ENCODE data around the gene SLIT3. TPM values are rescaled to one million over a fixed set of nuclear protein-coding genes. Genes with fewer than 3 reads are reported as not detected.

SLIT3 gene
- total RNA-seq, 1 donor from 2014 or later = 16.6 TPM

DNA sequence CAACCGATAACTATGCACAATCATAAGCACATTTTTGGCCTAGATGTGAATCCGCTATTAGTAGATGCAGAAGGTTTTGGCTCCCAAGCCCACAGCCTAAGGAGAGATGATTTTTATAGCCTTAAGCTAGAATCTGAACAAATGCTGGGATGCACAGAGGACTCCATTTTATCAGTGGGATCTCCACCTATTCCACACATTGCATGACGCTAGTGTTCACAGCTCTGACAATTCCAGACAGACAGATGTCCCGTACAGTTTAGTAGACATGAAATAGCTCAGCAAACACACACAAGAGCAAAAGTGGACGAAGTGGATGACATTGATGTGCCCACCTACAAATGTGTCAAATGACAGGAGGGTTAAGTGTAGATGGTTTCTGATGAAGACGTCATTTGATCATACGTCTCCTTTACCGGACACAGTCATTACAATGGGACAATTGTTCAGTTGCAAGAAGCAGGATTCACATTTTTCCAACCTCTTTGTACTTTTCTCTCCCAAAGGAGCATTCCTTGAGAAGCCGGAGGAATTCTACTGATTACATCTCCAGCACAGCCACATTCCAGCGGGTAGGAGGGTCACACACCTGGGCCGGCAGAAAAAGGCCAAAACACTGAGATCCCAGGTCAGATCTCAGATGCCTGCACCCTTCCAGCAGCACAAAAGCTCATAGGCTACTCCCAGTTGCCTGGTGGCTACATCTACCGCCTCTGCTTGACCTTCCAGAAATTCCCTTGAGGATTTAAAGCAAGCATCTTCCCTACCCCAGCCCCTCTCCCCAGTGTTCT is 202.4 kb downstream of the SLIT3 start:
- intact Hi-C loops (cut with DNase I) = no loop called here
- DNase-seq (ENCODE audit: low spot score) = no peak

DNA sequence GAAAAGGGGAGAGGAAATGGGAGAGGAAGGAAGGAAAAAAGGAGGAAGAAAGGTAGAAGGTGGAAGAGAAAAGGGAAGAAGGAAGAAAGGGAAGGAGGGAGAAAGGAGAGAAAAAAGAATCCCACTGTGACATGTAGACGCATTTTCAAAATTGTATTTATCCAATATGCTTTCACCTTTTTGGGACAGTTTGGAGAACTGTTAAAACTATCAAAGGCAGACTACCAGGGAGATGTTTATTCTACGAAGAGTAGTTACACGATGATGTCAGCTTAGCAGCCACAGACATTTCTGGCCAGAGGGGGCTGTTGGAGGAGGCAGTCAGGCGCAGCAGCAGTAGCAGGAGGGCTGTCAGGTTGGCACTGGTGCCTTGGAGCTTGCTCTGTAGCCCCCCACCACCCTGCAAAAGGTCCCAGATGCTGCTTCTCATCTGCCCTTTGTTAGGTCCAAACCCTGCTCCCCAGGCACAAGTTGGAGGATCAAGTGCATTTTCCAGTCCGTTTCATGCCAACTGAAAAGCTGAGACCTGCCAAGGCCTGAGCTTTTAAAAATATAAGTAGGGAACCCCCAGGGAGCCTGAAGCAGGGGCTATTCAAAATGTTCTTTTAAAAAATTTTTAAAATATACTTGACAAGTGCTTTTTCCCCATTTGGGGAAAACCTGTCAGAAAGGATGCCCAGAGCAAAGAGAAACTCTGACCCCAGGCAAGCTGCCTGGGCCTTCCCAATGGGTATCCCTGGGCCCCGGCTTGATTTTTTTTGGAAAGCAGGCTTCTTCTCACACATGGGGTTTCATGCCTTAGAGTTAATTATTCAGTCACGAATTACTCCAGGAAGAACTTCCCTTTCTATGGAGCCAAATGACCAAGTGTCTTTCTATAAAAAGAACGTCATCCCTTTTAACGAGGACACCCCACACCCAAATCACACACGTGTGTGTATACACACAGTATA is 203.3 kb downstream of the SLIT3 start:
- intact Hi-C loops (cut with DNase I) = no loop called here
- DNase-seq (ENCODE audit: low spot score) = no peak

GRCh38 chr5:169095976-169096375 is 205.0 kb downstream of the SLIT3 start:
- intact Hi-C loops (cut with DNase I) = no loop called here
- no peak for DNase-seq (ENCODE audit: low spot score)

- no peak for DNase-seq (ENCODE audit: low spot score)
- intact Hi-C loops (cut with DNase I) = no loop called here
Observed at GRCh38 chr5:169095410-169095960, 205.5 kb downstream of the SLIT3 start.

DNA sequence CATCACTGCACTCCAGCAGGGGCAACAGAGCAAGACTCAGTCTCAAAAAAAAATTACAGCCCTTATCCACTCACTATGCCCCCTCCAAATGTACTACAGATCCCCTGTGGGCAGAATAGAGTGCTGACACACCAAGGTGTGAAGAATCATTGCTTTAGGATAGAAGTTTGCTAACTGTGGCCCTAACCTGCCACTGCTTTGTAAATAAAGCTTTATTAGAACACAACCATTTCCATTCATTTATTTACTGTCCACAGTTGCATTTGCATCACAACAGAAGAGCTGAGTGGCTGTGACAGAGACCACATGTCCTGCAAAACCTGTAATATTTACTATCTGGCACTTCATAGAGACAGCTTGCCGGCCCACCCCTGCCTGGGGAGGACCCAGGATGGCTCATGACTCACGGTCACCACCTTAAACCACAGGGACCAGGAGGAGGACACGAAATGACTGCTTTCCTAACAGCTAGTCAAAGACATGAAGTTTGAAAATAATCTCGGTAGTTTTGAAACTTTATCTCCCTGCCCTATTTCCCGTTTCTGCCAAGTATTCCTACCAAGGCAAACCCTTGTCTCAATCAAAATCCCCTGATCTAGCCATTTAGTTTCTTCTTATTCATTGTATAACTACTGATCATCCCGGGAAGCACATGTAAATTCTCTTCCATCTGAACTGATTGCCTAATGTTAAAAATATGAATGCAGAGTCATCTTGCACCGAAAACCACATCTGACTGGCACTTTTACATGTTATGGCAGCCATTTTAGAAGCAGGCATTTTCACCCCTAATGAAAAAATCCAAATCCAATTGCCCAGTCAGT is 206.1 kb downstream of the SLIT3 start:
- no peak for DNase-seq (ENCODE audit: low spot score)
- intact Hi-C loops (cut with DNase I) = no loop called here

GRCh38 chr5:169091396-169091980 is 209.5 kb downstream of the SLIT3 start:
- DNase-seq (ENCODE audit: low spot score) = no peak
- intact Hi-C loops (cut with DNase I) = no loop called here

DNA sequence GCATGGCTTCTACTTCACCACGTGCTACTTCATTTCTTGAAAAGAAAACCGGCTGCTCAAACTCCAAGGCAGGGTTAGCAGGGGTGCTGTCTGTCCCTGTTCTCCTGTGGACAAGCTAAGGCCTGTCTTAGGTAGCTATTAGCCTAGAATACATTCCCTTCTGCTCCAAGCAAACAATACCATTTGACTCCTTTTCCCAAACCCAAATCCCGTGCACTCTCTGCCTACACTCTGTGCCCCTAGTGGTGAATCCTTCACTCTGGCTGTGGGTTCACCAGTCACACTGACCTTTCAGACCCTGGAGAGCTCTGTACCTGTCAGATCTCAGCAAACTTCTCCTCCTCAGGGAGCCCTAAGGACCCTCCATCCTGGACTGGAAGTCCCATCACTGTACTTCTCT is 211.6 kb downstream of the SLIT3 start:
- no peak for DNase-seq (ENCODE audit: low spot score)
- intact Hi-C loops (cut with DNase I) = no loop called here

DNA sequence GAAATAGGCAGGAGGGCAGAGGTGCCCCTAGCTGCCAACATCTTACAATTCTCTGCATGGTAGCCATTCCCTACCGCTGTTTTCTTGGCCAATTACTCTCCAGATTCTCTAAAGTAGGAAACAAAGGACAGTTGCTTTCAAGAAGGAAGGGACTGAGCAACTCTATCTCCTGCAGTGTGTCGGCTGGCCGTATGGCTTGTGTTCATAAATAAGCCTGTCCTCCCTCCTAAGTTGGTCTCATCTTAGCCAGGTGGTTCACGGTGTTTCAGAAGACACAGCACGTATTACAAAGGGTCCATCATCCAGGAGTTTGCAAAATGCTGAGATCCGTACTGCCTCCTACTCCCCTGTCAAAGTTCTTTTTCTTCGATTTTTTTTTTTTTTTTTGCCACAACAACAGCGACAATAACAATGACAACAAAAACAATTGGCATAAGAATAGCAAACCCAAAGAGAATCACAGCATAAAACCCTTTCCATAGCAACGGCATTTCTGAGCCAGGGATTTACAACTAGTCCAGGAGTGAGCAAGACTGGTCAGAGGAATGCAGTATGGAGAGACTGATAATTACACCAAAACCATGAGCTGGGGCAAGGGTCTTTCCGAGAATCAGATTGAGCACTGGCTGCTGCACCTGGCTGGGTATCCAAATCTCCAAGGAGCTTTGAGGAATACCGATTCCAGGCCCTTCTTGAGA is 212.8 kb downstream of the SLIT3 start:
- intact Hi-C loops (cut with DNase I) = no loop called here
- DNase-seq (ENCODE audit: low spot score) = no peak

GRCh38 chr5:169085636-169086035 is 215.3 kb downstream of the SLIT3 start:
- intact Hi-C loops (cut with DNase I) = no loop called here
- no peak for DNase-seq (ENCODE audit: low spot score)

DNA sequence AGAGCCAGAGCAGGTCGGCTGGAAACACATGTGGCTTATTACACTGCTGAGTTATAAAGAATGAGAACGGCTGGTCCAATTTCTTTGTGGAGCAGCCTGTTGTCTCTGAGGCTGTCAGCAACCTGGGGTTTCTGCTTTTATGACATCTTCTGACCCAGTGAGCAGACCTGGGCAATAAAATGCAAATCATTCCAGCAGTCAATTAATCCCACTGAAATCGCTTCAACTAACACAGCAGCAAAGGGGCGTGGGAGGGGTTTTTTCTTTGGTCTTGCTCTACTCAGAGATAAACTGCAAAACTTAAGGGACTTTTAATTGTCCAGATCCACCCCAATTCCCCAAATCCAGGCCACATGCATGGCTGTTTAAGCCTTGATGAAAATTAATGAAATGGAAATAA is 215.7 kb downstream of the SLIT3 start:
- DNase-seq (ENCODE audit: low spot score) = no peak
- intact Hi-C loops (cut with DNase I) = no loop called here

DNA sequence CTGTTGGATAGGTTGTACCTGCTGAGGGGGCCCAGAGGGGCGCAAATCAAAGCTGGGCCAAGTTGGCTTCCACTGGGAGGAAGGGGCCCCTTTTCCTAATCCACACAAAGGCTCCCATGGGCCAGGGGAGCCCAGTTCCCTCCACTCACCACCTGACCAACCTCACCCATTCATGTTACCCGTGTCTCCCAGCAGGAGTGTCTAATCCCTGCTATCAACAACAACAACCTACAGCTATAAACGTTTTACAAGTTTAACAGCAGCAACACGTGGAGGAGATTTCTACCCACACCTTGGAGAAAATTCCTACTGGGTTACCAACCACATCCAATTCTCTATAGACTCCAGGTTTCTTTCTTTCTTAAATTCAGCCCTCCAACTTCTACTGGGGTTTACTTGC is 216.2 kb downstream of the SLIT3 start:
- intact Hi-C loops (cut with DNase I) = no loop called here
- no peak for DNase-seq (ENCODE audit: low spot score)

DNA sequence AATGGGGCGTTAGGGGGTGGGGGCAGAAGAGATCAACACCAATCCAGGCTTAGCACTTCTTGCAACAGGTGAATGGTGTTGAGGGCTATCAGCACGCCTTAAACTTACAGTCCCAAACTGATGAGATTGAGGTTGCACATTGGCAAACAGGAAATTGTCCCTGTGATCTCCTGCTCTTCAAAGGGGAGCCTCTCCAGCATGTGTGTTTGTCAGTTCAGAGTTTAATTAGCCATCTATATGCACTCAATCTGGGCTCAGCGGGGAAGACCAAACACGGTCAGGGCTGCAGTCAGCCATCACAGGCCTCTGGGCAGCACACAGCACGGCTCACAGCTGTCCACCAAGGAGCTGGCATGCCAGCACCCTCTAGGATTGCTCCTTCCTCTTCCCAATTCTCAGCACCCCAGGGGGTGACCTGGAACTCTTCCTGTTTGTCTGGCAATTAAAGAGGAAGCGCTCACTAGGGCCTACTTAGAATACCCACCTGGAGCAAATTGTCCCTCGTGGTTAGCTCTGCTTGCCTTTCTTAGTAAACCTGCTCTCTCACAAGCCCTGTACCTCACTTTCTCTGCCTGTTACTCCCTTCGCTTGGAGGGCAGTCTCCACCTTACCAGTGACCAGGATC is 217.4 kb downstream of the SLIT3 start:
- intact Hi-C loops (cut with DNase I) = no loop called here
- no peak for DNase-seq (ENCODE audit: low spot score)

GRCh38 chr5:169081000-169081724 is 219.8 kb downstream of the SLIT3 start:
- intact Hi-C loops (cut with DNase I) = no loop called here
- no peak for DNase-seq (ENCODE audit: low spot score)

- DNase-seq (ENCODE audit: low spot score) = no peak
- intact Hi-C loops (cut with DNase I) = no loop called here
Observed at GRCh38 chr5:169080448-169080911, 220.5 kb downstream of the SLIT3 start.

DNA sequence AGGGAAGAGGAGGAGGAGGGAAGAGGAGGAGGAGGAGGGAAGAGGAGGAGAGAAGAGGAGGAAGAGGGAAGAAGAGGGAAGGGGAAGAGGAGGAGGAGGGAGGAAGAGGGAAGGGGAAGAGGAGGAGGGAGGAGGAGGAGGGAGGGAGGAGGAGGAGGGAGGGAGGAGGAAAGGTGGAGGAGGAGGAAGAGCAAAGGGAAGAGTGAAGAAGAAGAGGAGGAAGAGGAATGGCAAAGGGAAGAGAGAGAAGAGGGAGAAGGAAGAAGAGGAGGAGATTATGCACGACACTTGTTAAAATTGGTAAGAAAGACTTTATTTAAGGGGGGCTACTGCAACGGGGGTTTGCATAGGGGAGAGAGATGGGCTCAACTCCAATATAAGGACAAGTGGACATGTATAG is 221.2 kb downstream of the SLIT3 start:
- intact Hi-C loops (cut with DNase I) = no loop called here
- no peak for DNase-seq (ENCODE audit: low spot score)

DNA sequence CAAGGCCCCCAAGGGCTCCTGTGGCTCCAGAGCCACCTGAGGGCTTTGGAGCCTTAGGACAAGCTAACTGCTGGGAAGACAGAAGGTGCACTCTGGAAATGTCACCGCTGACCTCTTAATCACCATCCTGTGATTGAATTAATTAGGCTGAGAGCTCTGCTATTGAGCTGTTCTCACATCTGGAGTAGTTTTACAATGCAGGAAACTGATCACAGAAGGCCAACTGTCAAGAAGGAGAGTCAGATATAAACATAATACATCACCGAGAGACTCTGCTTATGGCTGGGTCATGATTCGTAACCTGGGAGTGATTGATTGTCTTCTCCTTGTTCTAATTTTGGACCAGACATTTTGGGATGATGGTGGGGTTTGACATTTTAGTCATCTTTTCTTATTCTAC is 226.1 kb downstream of the SLIT3 start:
- intact Hi-C loops (cut with DNase I) = no loop called here
- DNase-seq (ENCODE audit: low spot score) = no peak

- no peak for DNase-seq (ENCODE audit: low spot score)
- intact Hi-C loops (cut with DNase I) = no loop called here
Observed at GRCh38 chr5:169072233-169072632, 228.7 kb downstream of the SLIT3 start.

DNA sequence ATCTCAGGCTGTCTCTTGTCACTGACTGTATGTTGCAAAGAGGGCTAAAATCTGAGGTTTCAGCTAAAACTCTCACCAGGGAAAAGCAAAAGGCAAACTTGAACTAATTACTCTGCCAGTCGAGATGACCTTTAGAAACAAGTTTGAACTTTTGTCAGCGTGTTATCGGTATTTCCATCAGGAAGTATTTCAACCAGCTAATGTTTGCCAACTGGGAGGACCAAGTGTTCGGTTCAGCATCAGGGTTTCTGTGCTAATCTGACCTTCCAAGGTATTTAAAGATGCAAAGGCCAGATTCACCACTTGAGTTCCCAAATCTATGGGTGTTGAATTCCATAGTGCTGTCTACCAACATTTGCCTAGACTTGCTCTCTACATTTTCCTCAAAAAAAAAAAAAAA is 230.5 kb downstream of the SLIT3 start:
- no peak for DNase-seq (ENCODE audit: low spot score)
- intact Hi-C loops (cut with DNase I) = no loop called here

Data from cardiac septum (tissue), 1 donor.